IPS-18c (cell line): ENCODE measurements around the gene MSTN.
"Not testable (repeated sequence)": the region's sequence is repeated elsewhere in the genome, so short reads cannot be mapped to it uniquely, and the experiment has no call there.

Experiments
- H3K4me3 ChIP-seq: 2 replicates; pipeline ENCODE4 v1.7.0; 2013; ENCODE audit warnings: low read depth, mild to moderate bottlenecking, low read length, moderate library complexity; ENCODE audit not compliant: insufficient read depth
- H3K9me3 ChIP-seq: one replicate; pipeline ENCODE4 v1.6.1; 2013; ENCODE audit warnings: mild to moderate bottlenecking, low read length, moderate library complexity; ENCODE audit not compliant: control insufficient read depth, insufficient read depth

The MSTN gene

GRCh38 chr2:190079160-190079559 is 16.6 kb upstream of the MSTN start:
- Histone ChIP-seq H3K4me3 (no peak overlapping the region), H3K9me3 (no peaks in the 10 kb centered on the region)

- no peak overlapping the region for H3K4me3 ChIP-seq
These were observed 13.1 kb upstream of the MSTN start for GRCh38 chr2:190075623-190076022.

DNA sequence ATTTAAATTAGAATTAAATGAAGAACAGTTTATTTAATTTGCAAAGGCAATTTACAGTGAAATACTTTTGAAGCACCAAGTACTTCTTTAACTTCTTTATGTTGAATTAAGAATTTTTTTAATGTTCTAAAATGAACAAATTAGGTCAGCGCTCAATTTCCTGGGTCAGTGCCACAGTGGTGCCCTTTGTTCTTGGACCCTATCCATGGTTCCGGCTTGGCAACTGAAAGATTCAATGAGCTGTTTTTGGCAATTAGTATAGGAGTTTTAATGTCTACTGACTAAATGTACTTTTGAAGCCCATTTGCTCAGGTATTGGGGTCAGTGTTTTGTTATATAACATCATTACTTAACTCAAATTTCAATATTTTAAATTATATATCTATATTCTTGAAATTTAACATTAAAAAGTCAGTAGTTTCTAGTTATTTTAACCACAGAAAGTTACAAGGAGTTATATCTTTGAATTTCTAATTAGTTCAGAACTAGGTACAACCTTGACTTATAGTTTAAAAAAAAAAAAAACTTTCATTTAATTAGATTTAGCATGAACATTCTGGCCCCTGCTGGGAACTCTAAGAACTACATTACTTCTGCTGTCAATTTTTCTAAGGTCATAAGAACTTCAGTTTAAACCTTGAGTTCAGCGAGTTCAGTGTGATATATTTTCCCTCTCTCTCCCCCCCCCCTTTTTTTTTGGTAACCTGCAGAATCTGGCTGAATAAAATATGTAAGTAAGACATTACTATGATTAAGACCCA is 7.6 kb upstream of the MSTN start:
- Histone ChIP-seq H3K9me3 (no peaks in the 10 kb centered on the region), H3K4me3 (no peak overlapping the region)

More at GRCh38 chr2:190075623-190076022, 13.1 kb upstream of the MSTN start:
- H3K9me3 ChIP-seq, result no peaks in the 10 kb centered on the region

- Histone ChIP-seq H3K9me3 (no peaks in the 10 kb centered on the region), H3K4me3 (no peak overlapping the region)
These were observed 6.2 kb upstream of the MSTN start for GRCh38 chr2:190068764-190069163.

DNA sequence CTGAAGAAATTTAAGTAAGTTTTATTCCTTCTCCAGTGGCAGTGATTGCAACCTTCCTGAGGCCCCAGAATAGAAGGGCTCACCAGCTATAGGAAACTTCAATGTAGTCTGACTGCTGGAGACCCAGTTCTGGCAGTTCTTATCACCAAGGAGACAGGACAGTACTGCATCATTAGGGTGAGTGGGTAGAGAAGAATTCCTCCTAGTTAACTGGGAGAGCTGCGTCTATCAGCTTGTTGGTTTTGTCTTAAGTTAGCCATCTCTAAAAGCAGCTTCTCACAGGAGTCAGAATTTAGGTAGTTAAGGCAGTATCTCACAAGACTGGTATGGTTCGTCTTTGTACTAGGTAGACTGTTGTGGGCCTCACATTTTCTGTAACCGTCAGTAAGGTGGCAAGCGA is 3.3 kb upstream of the MSTN start:
- Histone ChIP-seq H3K9me3 (no peaks in the 10 kb centered on the region), H3K4me3 (no peak overlapping the region)

DNA sequence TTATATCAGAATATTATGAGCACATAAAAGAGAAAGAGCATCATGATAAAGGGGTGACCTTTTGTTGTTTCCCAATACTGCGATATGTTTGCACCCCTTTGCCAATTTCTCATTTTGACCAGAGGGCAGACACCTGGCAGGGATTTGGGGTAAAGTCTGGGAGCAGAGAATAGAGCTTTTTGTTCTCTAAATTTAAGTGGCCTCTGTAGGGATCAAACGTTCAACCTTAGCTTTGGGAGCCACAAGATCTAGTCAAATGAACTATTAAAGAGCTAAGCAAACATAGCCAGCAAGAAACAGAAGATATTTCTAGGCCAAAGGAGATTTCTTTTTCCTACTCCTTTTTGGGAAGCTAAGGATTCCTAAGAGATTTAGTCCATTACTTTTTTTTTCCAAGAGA is 1.1 kb upstream of the MSTN start:
- Histone ChIP-seq H3K9me3 (no peaks in the 10 kb centered on the region), H3K4me3 (no peak overlapping the region)

DNA sequence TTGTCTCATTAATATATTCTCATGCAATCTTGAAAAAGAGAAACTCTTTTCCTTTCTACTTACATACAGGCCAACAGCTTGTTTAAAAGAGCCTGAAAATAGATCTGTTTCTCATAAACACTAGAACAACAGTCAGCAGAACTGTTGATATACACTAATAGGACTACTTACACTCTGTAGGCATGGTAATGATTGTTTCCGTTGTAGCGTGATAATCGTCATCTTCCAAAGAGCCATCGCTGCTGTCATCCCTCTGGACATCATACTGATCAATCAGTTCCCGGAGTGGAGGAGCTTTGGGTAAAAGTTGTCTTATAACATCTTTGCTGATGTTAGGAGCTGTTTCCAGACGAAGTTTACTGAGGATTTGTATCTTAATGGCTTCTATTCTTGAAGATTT is 476 bp downstream of the MSTN start:
- Histone ChIP-seq H3K9me3 (no peaks in the 10 kb centered on the region), H3K4me3 (no peak overlapping the region)

DNA sequence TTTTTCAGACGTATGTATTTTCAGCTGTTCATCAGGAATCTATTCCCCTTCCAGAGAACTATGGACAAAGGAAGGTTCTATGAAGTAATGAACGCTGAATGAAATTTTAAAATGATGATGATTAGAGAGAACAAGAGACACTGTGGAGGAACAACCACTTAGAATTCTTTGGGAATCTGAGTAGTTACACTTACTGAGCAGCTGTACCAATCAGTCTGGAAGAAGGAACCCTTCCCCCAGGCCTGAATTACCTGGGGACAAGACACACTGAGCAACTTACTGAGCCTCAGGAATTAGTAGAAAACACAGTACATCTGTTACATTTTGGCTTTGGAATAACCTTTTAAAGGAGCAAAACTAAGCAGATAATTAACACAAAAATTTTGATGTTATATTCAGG is 1.9 kb downstream of the MSTN start:
- Histone ChIP-seq H3K9me3 (no peaks in the 10 kb centered on the region), H3K4me3 (no peak overlapping the region)

DNA sequence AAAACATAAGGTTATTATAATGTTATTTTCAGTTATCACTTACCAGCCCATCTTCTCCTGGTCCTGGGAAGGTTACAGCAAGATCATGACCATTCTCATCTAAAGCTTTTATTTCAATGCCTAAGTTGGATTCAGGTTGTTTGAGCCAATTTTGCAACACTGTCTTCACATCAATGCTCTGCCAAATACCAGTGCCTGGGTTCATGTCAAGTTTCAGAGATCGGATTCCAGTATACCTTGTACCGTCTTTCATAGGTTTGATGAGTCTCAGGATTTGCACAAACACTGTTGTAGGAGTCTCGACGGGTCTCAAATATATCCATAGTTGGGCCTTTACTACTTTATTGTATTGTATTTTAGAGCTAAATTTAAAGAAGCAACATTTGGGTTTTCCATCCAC is 2.5 kb downstream of the MSTN start:
- Histone ChIP-seq H3K9me3 (no peaks in the 10 kb centered on the region), H3K4me3 (no peak overlapping the region)

GRCh38 chr2:190053426-190053825 is 9.1 kb downstream of the MSTN start:
- no peaks in the 10 kb centered on the region for H3K9me3 ChIP-seq
- H3K4me3 ChIP-seq, result no peak overlapping the region

GRCh38 chr2:190052307-190052706 is 10.2 kb downstream of the MSTN start:
- Histone ChIP-seq H3K9me3 (no peaks in the 10 kb centered on the region), H3K4me3 (no peak overlapping the region)

DNA sequence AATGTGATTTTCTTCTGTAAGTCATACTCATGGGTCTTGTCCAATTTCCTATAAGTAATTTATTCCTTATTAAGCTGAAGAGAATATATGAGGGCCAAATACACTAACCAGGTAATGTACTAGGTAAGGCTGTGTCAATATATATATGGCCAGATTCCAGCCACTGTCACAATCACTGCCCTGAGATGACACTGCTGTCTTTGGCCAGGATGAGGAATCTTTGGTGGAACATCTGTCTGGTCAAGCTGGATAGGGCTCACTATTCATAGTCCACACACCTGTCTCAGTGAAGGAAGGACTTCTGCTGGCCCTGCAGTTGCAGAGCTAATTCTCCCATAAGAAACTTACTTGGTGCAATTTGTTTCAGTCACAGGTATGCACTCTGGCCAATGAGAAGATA is 11.3 kb downstream of the MSTN start:
- no peaks in the 10 kb centered on the region for H3K9me3 ChIP-seq
- no peak overlapping the region for H3K4me3 ChIP-seq

GRCh38 chr2:190050001-190050400 is 12.5 kb downstream of the MSTN start:
- H3K4me3 ChIP-seq, result no peak overlapping the region
- H3K9me3 ChIP-seq, result no peaks in the 10 kb centered on the region

- H3K9me3 ChIP-seq, result no peaks in the 10 kb centered on the region
- no peak overlapping the region for H3K4me3 ChIP-seq
These were observed 17.7 kb downstream of the MSTN start for GRCh38 chr2:190044866-190045265.

DNA sequence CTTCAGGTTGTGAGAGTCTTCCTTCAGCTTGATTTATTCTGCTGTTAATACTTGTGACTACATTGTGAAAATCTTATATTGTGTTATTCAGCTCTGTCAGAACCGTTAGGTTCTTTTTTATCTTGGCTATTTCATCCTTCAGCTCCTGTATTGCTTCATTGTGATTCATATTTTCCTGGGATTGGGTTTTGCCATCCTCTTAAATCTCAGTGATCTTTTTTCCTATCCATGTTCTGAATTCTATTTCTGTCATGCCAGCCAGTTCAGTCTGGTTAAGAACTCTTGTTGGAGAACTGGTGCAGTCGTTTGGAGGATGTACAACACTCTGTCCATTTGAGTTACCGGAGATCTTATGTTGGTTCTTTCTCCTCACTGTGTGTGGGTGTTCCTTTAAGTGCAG is 19.1 kb downstream of the MSTN start:
- H3K9me3 ChIP-seq, result no peaks in the 10 kb centered on the region
- no peak overlapping the region for H3K4me3 ChIP-seq

DNA sequence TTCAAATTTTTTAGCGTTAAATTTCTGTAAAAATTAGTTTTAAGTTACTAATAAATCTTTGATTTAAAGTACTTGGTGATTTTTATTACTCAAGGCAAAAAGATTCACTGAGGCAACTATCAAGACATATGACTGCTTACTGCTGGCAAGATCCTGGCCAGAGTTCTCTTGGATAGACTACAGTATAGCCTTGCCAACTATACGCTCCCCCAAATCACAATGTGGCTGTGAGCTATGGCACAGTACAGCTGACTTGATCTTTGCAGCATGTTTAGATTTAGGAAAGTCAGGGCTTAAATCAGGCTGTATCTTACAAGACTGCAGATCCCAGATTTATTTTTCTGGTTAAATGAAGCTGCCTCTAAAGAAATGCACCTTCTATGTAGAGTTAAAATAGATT is 26.5 kb downstream of the MSTN start:
- no peak overlapping the region for H3K4me3 ChIP-seq
- H3K9me3 ChIP-seq, result no peaks in the 10 kb centered on the region

DNA sequence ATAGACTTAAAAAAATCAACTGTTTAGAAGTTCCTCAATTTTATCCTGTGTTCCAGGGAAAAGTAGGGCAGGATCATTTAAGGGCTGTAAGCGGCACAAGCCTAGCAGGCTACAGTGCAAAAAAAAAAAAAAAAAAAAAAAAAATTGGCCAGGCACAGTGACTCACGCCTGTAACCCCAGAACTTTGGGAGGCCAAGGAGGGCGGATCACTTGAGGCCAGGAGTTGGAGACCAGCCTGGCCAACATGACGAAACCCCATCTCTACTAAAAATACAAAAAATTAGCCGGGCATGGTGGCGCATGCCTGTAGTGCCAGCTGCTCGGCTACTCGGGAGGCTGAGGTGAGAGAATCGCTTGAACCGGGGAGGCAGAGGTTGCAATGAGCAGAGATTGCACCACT is 28.1 kb downstream of the MSTN start:
- not testable (repeated sequence) for H3K4me3 ChIP-seq, H3K9me3 ChIP-seq

DNA sequence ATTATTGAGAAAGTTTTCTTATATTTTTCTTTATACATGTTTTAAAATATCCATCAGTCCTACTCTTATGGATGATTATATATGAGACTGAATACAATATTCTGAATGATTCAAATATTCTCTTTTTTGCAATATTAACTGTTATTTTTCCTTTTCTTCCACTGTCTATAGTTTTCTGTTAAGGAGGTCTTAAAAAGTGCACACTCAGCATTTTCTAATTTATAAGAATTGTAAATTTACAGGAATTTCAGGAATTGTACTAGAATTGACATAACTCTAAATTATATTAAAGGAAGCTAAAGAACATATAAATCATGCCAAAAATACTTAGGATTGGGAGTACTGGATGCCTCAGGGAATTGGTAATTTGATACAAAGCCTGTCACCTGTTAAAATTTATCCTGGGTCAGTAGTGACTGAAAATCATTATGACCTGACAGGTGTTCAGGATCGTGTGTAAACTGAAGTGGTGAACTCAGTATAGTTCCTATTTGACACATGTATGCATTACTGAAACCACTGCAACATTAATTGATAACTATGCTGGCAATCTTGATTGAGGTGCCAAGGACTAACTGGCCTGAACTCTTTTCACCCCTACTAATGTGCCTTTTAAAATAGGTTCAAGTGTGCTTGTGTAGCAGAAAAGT is 30.4 kb downstream of the MSTN start:
- no peak overlapping the region for H3K4me3 ChIP-seq
- no peaks in the 10 kb centered on the region for H3K9me3 ChIP-seq

DNA sequence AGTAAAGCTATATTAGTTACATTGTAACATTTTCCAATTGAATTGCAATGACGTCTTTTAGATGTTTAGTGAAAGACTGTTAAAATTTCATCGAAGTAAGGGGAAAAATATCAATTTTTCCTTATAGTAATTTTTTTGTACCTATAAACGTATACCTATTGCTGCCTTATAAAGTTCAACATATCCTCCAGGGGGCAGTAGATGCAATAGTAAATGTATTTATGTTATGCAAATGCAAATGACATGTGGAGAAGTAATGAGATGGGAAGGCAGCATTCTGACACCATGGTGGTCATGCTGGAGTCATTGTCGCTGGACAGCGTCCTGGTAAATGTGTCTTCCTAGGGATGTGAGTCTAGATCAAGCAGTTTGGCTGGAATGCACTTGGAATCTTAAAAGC is 38.7 kb downstream of the MSTN start:
- peaks cover 2% of the 10 kb centered on the region for H3K9me3 ChIP-seq
- H3K4me3 ChIP-seq, result no peak overlapping the region
